ENCODE results near the gene ZNF526. TPM values are rescaled to one million over a fixed set of nuclear protein-coding genes. Genes with fewer than 3 reads are reported as not detected.

Gene ZNF526
- total and polyA plus RNA-seq, 9 of the 15 experiments (the other 6 are each of a cell fraction or from before 2014, with no cell fraction given): 1.3 to 17.9 (median 6.2) TPM

- H3K9me3 ChIP-seq (replicated peaks; ENCODE audit: control insufficient read depth, insufficient read depth, low read depth, low read length): no peaks in the 10 kb centered on the region
- H4K20me1 ChIP-seq (replicated peaks; ENCODE audit: control insufficient read depth, insufficient read depth, low read length): peaks cover 19% of the 10 kb centered on the region; the same call in 1 of the 2 replicates
- DNase-seq (ENCODE audit: extremely low read depth in 1 of 4, low spot score in 3 of 4) (no peak), FAIRE-seq (no peak), ATAC-seq (no peak)
- H3K4me1 ChIP-seq (replicated peaks in 1 of 2; ENCODE audit: control insufficient read depth in 2 of 2, insufficient read depth in 2 of 2, low read length in 2 of 2): peaks cover 0 to 15% of the 10 kb centered on the region in 2 experiments; a peak in 3 of 5 replicates
- in situ Hi-C loops (cut with MboI) (no loop called here), intact Hi-C loops (cut with micrococcal nuclease) (no loop called here)
- BruUV-seq (replicated peaks): no TSS peak
- H3K79me2 ChIP-seq (ENCODE audit: control insufficient read depth, insufficient read depth, low read length): no peaks in the 10 kb centered on the region
- no peak overlapping the region for H3K27ac ChIP-seq (ENCODE audit: extremely low read depth, low read depth, low read length)
- peaks cover 47 to 78% of the 10 kb centered on the region in 2 experiments for H3K27me3 ChIP-seq (ENCODE audit: control insufficient read depth in 2 of 2, insufficient read depth in 2 of 2, low read length in 2 of 2)
- no peaks in the 10 kb centered on the region for H3K36me3 ChIP-seq (ENCODE audit: control insufficient read depth, insufficient read depth, low read length)
- ChIA-PET CTCF (ENCODE audit: low intra/inter-chr PET ratio) (no interaction called here), POLR2A (no interaction called here)
- H3K4me3 ChIP-seq: no peak overlapping the region
- H2AFZ ChIP-seq (ENCODE audit: low read depth, low read length): no peak overlapping the region
- WGBS (ENCODE audit: insufficient coverage, low coverage, missing lambda C conversion rate): 4% methylated on average over 3 of the region's 3 CpGs
- H3K4me2 ChIP-seq (ENCODE audit: insufficient read depth, low read length): no peak overlapping the region
- H3K9ac ChIP-seq (ENCODE audit: insufficient read depth in 1 of 2, low read depth in 2 of 2, low read length in 2 of 2): no peak overlapping the region
- no peaks in the 10 kb centered on the region for H3K9me1 ChIP-seq (ENCODE audit: control insufficient read depth, insufficient read depth, low read length)
- TF ChIP-seq ZNF175 (CRISPR knock-in tag; IDR thresholded peaks at IDR 0.05; ENCODE audit: low read depth) (no peak), TEAD1 (CRISPR knock-in tag; IDR thresholded peaks at IDR 0.05) (no peak), NFXL1 (CRISPR knock-in tag; IDR thresholded peaks at IDR 0.05) (no peak), CEBPG (CRISPR knock-in tag; IDR thresholded peaks at IDR 0.05) (no peak), CEBPG (tag; conservative IDR thresholded peaks at IDR 0.05 in 1 of 2, IDR thresholded peaks at IDR 0.05 in 1 of 2) (no peak), VEZF1 (CRISPR knock-in tag; IDR thresholded peaks at IDR 0.05) (no peak), TCF7 (IDR thresholded peaks at IDR 0.05; ENCODE audit: borderline replicate concordance) (no peak), CAMTA2 (CRISPR knock-in tag; conservative IDR thresholded peaks at IDR 0.05) (no peak), BACH1 (tag; IDR thresholded peaks at IDR 0.05) (no peak), GABPB1 (CRISPR knock-in tag; IDR thresholded peaks at IDR 0.05) (no peak), ID3 (CRISPR knock-in tag; IDR thresholded peaks at IDR 0.05) (no peak), ID3 (tag; IDR thresholded peaks at IDR 0.05) (no peak), ZNF224 (CRISPR knock-in tag; IDR thresholded peaks at IDR 0.05) (no peak), CBFA2T2 (conservative IDR thresholded peaks at IDR 0.05) (no peak), ZNF184 (CRISPR knock-in tag; IDR thresholded peaks at IDR 0.05) (no peak), GABPA (tag; conservative IDR thresholded peaks at IDR 0.05; ENCODE audit: low read depth) (no peak), TSC22D4 (tag; IDR thresholded peaks at IDR 0.05) (no peak), LCOR (CRISPR knock-in tag; IDR thresholded peaks at IDR 0.05) (no peak), MBD1 (CRISPR knock-in tag; IDR thresholded peaks at IDR 0.05) (no peak)
These were observed 42.5 kb upstream of the ZNF526 start for GRCh38 chr19:42177686-42178019.

All from K562 (cell line).